Gastrocnemius medialis (tissue), 4 donors: Measurements from ENCODE around the gene VTI1A. TPM values are rescaled to one million over a fixed set of nuclear protein-coding genes. Genes with fewer than 3 reads are reported as not detected.
A peak's percentile ranks its signal among the peaks of the same experiment; 100 is the strongest.

Experiments used
- ATAC-seq, 2 donors: fragments of 150-250 bp; one replicate each; pipeline ENCODE4 v1.9.1; 2016
- DNase-seq, 2 donors: peaks; one replicate each; pipeline ENCODE4 v3.0.0-alpha.2; 2019
- H3K27ac ChIP-seq, 4 donors: fragments of 200-600 bp; sonication (generic); 1 replicate in 1 of 4; 2 replicates in 3 of 4; pipeline ENCODE4 v1.5.1; 2016 to 2018; ENCODE audit warnings: mild to moderate bottlenecking in 2 of 4, moderate library complexity in 1 of 4
- H3K27me3 ChIP-seq, 3 donors: fragments of 200-600 bp; sonication (generic) in 2 of 3; 1 replicate in 1 of 3; 2 replicates in 2 of 3; pipeline versions ENCODE4 v1.5.1 to v1.6.0; 2016 to 2019; ENCODE audit warnings: mild to moderate bottlenecking in 1 of 3, moderate library complexity in 1 of 3
- H3K36me3 ChIP-seq, 2 donors: fragments of 200-600 bp; sonication (generic) in 1 of 2; one replicate each; pipeline ENCODE4 v1.5.1; 2017 to 2018
- H3K4me1 ChIP-seq, 2 donors: fragments of 200-600 bp; sonication (generic) in 1 of 2; one replicate each; pipeline ENCODE4 v1.5.1; 2016 to 2017; ENCODE audit warnings: mild to moderate bottlenecking in 2 of 2
- H3K4me3 ChIP-seq, 4 donors: fragments of 200-600 bp; sonication (generic) in 3 of 4; 1 replicate in 1 of 4; 2 replicates in 3 of 4; pipeline ENCODE4 v1.5.1; 2016 to 2019; ENCODE audit warnings: mild to moderate bottlenecking in 2 of 4
- H3K9me3 ChIP-seq, 3 donors: fragments of 200-600 bp; sonication (generic) in 2 of 3; 1 replicate in 1 of 3; 2 replicates in 2 of 3; pipeline ENCODE4 v1.5.1; 2016 to 2019
- POLR2A ChIP-seq, 2 donors: fragments of 450-650 bp; IDR thresholded peaks; one replicate each; pipeline ENCODE4 v1.6.1; 2017; ENCODE audit warnings: antibody characterized with exemption in 2 of 2, mild to moderate bottlenecking in 2 of 2, moderate library complexity in 2 of 2
- in situ Hi-C, 4 donors: fragments of 200-750 bp; cut with MboI; loops; one replicate each; pipeline versions ENCODE4 v1.15.0 to v1.8.0; 2017; ENCODE audit warnings: low sequenced_read_pairs in 4 of 4
- intact Hi-C: fragments of 100-400 bp; cut with DNase I; formaldehyde crosslinking; loops from one replicate; pipeline ENCODE4 v1.15.1; 2023; ENCODE audit warnings: low total_unique reads
- total RNA-seq, 4 donors: library from RNA; depleted of rRNA; stranded (reverse); fragments of >200 nt; gene quantifications; one replicate each; pipeline versions ENCODE4 v1.1.0 to v1.2.3, GENCODE V29; 2016
- TF ChIP-seq, protein P1 (sequence below), 5 experiments: fragments of 450-650 bp in 3 of 5; fragments of 200-600 bp in 2 of 5; sonication (generic) in 2 of 5; IDR thresholded peaks in 4 of 5; conservative IDR thresholded peaks in 1 of 5; 1 replicate in 4 of 5; 2 replicates in 1 of 5; pipeline ENCODE4 v1.5.1; 2016 to 2019; ENCODE audit warnings: antibody characterized with exemption in 5 of 5, mild to moderate bottlenecking in 3 of 5, moderate library complexity in 3 of 5

VTI1A gene
- total RNA-seq, 4 donors from 2014 or later, result 26.5 to 51.2 (median 30.6) TPM

DNA sequence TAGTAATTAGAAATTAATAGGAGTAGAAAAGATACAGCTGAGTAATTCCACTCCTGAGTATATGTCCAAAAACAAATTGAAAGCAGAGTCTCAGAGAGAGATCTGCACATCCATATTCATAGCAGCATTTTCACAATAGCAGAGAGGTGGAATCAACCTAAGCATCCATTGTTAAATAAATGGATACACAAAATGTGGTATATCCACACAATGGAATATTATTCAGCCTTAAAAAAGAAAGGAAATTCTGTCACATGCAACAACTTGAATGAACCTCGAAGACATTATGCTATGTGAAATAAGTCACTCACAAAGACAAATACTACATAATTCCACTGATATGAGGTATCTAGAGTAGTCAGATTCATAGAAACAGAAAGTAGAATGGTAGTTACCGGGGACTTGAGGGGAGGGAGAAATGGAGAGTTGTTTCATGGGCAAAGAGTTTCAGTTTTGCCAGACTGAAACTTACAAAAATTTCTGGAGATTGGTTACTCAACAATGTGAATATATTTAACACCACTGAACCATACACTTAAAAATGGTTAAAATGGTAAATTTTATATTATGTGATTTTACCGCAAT lies 18.4 kb downstream of the VTI1A start:
- TF ChIP-seq, protein P1, sequence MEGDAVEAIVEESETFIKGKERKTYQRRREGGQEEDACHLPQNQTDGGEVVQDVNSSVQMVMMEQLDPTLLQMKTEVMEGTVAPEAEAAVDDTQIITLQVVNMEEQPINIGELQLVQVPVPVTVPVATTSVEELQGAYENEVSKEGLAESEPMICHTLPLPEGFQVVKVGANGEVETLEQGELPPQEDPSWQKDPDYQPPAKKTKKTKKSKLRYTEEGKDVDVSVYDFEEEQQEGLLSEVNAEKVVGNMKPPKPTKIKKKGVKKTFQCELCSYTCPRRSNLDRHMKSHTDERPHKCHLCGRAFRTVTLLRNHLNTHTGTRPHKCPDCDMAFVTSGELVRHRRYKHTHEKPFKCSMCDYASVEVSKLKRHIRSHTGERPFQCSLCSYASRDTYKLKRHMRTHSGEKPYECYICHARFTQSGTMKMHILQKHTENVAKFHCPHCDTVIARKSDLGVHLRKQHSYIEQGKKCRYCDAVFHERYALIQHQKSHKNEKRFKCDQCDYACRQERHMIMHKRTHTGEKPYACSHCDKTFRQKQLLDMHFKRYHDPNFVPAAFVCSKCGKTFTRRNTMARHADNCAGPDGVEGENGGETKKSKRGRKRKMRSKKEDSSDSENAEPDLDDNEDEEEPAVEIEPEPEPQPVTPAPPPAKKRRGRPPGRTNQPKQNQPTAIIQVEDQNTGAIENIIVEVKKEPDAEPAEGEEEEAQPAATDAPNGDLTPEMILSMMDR (IDR thresholded peaks at IDR 0.05 in 4 of 5, conservative IDR thresholded peaks at IDR 0.05 in 1 of 5), result no peak
- H3K9me3 ChIP-seq, result no peaks in the 10 kb centered on the region
- no peak for DNase-seq
- no peaks in the 10 kb centered on the region for H3K27me3 ChIP-seq
- no peak overlapping the region for H3K4me3 ChIP-seq
- no peak for ATAC-seq
- H3K4me1 ChIP-seq, result no peaks in the 10 kb centered on the region
- H3K27ac ChIP-seq, result no peak overlapping the region
- intact Hi-C loops (no loop called here), in situ Hi-C loops (loop anchor here in 1 of 4 donors (25.0 kb wide), 1 partner anchor 278 kb away; the partner anchor contains the start of gene GPAM)
- H3K36me3 ChIP-seq, result peaks cover 0 to 25% of the 10 kb centered on the region in 2 donors

DNA sequence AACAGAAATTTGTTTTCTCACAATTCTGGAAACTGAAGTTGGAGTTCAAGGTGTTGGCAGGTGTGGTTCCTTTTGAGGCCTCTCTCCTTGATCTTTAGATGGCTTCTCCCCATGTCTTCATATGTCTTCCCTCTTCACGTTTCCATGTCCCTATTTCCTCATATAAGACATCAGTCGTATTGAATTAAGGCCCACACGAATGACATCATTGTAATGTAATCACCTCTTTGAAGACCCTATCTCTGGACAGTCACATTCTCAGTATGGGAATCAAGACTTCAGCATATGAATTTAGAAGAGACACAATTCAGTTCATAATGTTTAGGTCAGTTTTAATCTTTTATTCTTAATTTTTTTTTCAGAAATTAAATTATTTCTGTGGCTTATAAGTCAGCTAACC lies 19.8 kb downstream of the VTI1A start:
- intact Hi-C loops, result no loop called here
- in situ Hi-C loops, result loop anchor here in 1 of 4 donors (25.0 kb wide), 1 partner anchor 280 kb away; the partner anchor contains the start of gene GPAM
- Histone ChIP-seq H3K4me3 (no peak overlapping the region), H3K4me1 (no peaks in the 10 kb centered on the region), H3K27me3 (no peaks in the 10 kb centered on the region), H3K27ac (no peak overlapping the region), H3K9me3 (no peaks in the 10 kb centered on the region), H3K36me3 (peaks cover 0 to 25% of the 10 kb centered on the region in 2 donors)
- DNase-seq, result no peak
- TF ChIP-seq, protein P1 (IDR thresholded peaks at IDR 0.05 in 4 of 5, conservative IDR thresholded peaks at IDR 0.05 in 1 of 5), result no peak
- no peak for ATAC-seq

DNA sequence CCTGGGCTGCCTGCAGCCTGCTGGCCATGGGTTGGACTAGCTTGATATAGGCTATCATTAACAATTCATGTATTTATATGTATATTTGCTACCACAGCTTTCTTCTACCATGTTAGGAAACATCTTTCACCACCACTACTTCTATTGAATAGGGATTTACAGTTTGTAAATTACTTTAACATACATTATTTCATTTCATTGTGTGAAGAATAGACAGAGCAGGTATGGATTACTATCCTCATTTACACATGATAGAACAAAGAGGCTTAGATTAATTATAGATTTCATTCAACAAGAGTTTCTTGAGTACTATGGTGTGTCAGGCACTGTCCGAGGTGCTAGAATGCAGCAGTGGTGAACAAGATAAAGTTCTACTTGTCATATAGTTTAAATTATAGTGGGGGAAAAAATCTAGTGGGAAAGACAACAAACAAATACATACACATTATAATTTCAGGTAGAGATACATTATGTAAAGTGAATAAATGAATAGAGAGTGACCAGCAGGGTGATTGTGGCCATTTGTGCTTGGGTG lies 20.6 kb downstream of the VTI1A start:
- no peaks in the 10 kb centered on the region for H3K4me1 ChIP-seq
- in situ Hi-C loops, result loop anchor here in 1 of 4 donors (25.0 kb wide), 1 partner anchor 280 kb away; the partner anchor contains the start of gene GPAM
- intact Hi-C loops, result no loop called here
- H3K36me3 ChIP-seq, result peaks cover 0 to 25% of the 10 kb centered on the region in 2 donors
- DNase-seq, result no peak
- no peak for TF ChIP-seq POLR2A (IDR thresholded peaks at IDR 0.05)
- TF ChIP-seq, protein P1 (IDR thresholded peaks at IDR 0.05 in 4 of 5, conservative IDR thresholded peaks at IDR 0.05 in 1 of 5), result no peak
- no peak for ATAC-seq
- no peaks in the 10 kb centered on the region for H3K27me3 ChIP-seq
- no peak overlapping the region for H3K4me3 ChIP-seq
- H3K27ac ChIP-seq, result no peak overlapping the region
- no peaks in the 10 kb centered on the region for H3K9me3 ChIP-seq

DNA sequence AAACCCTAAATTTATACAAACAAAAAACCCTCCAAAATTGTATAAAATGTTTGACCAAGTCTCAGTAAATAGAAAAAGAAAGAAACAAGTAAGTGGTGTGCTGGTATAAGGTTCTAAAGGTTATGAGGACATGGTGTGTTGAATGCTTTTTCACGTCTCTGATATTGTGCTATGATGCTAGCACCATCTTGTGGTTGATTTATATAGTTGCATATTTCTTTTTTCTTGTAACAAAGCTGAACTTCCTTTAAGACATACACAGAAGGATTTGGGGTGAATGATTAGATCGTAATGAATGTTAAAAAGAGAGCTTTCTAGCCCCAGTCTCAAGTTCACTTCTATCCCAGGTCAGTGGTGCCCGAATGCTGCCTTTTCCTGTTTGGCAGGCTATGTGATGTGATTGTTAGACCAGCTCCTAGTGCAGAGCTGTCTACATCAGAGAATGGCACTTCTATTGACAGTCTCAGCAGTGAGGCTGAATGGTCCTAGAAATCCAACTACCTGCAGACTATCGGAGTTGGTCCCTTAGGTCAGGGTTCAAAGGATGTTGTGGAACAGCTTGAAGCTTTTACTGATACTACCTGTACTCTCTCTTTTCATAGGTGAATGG lies 25.0 kb downstream of the VTI1A start:
- Histone ChIP-seq H3K27ac (no peak overlapping the region), H3K36me3 (peaks cover 0 to 7% of the 10 kb centered on the region in 2 donors), H3K4me3 (no peak overlapping the region), H3K4me1 (no peaks in the 10 kb centered on the region), H3K27me3 (no peaks in the 10 kb centered on the region), H3K9me3 (no peaks in the 10 kb centered on the region)
- DNase-seq (no peak), ATAC-seq (peak in 1 of 2 donors; percentile 56)
- in situ Hi-C loops (loop anchor here in 1 of 4 donors (25.0 kb wide), 1 partner anchor 285 kb away; the partner anchor contains the start of gene GPAM), intact Hi-C loops (loop anchor here (1.0 kb wide), 1 partner anchor 26 kb away; the partner anchor contains the start of gene ZDHHC6)
- TF ChIP-seq POLR2A (IDR thresholded peaks at IDR 0.05), result no peak
- TF ChIP-seq, protein P1 (IDR thresholded peaks at IDR 0.05 in 4 of 5, conservative IDR thresholded peaks at IDR 0.05 in 1 of 5), result peak; percentile 30 to 70 (median 51)
